Astrocyte of the spinal cord (primary cell): ENCODE results near the gene TIMELESS.

Source experiments
- DNase-seq: peaks from one replicate; pipeline ENCODE4 v3.0.0; 2011; ENCODE audit warnings: low read depth, low spot score
- H3K4me3 ChIP-seq: 2 replicates; pipeline ENCODE4 v1.5.1; 2011; ENCODE audit warnings: low read depth, mild to moderate bottlenecking, low read length, moderate library complexity
- CTCF ChIP-seq: IDR thresholded peaks from 2 replicates; pipeline ENCODE4 v1.5.1; 2012; ENCODE audit warnings: low read depth, mild to moderate bottlenecking, low read length, inconsistent platforms
- in situ Hi-C: cut with HindIII; loops from 2 replicates; pipeline ENCODE4 v1.10.0; 2017; ENCODE audit warnings: low sequenced_read_pairs

The TIMELESS gene

GRCh38 chr12:56387152-56387736, 62.0 kb downstream of the TIMELESS start:
- H3K4me3 ChIP-seq: no peak overlapping the region
- DNase-seq: peak; percentile 16
- no peak for TF ChIP-seq CTCF
- in situ Hi-C loops: no loop called here

- DNase-seq: no peak
- H3K4me3 ChIP-seq: no peak overlapping the region
- TF ChIP-seq CTCF: no peak
- in situ Hi-C loops: no loop called here
Observed at GRCh38 chr12:56385873-56386272, 63.4 kb downstream of the TIMELESS start.

GRCh38 chr12:56382611-56383010, 66.6 kb downstream of the TIMELESS start:
- no peak for DNase-seq
- in situ Hi-C loops: no loop called here
- H3K4me3 ChIP-seq: no peak overlapping the region
- TF ChIP-seq CTCF: no peak

- no peak for TF ChIP-seq CTCF
- no peak overlapping the region for H3K4me3 ChIP-seq
- in situ Hi-C loops: no loop called here
- no peak for DNase-seq
Observed at GRCh38 chr12:56377989-56378316, 71.3 kb downstream of the TIMELESS start.

GRCh38 chr12:56377310-56377988, 71.8 kb downstream of the TIMELESS start:
- TF ChIP-seq CTCF: no peak
- peak; percentile 8 for DNase-seq
- in situ Hi-C loops: no loop called here
- H3K4me3 ChIP-seq: no peak overlapping the region

GRCh38 chr12:56375598-56376434, 73.4 kb downstream of the TIMELESS start:
- DNase-seq: no peak
- in situ Hi-C loops: no loop called here
- no peak overlapping the region for H3K4me3 ChIP-seq
- no peak for TF ChIP-seq CTCF
